NCI-H524 treated with DMSO at 0.1 percent for 48 hours (cell line): ENCODE data around the gene USP49.

ENCODE experiments used
- DNase-seq: peaks from one replicate; lab custom pipeline; 2025; lab: John Stamatoyannopoulos, UW

The USP49 gene

DNA sequence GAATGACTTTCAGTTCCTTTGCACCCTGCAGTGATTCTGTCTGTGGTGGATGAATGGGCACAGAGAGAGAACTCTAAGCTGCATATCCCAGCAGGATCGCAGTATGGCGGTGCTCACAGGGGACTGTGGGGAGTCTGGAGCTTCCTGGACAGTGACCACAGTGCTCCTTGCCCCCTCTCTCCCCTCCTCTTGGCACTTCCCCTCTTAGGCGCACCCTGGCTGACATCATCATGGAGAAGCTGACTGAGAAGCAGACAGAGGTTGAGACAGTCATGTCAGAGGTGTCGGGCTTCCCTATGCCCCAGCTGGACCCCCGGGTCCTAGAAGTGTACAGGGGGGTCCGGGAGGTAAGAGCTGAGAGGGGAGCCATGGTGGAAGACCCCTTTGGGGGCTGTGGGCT lies 34.7 kb upstream of the USP49 start:
- no peak for DNase-seq

DNA sequence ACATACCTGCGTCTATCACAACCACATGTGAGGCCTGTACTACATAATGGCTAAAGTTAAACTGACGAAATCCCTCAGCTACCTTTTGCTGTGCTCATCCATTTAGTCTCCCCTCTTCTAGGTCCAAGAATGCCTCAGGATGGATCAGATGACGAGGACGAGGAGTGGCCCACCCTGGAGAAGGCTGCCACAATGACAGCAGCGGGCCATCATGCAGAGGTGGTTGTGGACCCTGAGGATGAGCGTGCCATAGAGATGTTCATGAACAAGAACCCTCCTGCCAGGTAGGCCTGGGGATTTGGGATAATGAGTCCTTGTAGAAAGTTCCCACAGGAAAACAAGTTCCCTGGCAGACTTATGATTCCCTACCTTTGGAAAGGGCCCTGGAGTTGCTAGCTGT lies 32.1 kb upstream of the USP49 start:
- DNase-seq = no peak

DNA sequence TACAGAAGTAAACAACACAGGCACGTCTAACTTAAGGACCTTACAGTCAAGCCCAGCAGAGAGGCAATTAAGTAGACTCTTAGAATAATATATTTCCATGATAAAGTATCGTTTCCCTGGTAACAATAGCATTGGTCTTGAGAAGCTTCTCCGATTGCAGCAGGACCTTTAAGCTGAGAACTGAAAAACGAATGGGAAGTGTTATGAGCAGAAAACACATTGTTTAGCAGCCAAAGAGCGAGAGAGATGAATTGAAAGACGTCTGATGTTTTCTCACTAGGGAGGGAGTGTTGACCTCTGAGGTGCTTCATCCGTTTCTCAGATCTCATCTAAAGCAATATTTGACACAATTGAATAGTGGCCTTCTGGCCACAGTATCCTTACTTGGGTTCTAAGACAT lies 27.0 kb upstream of the USP49 start:
- no peak for DNase-seq

DNA sequence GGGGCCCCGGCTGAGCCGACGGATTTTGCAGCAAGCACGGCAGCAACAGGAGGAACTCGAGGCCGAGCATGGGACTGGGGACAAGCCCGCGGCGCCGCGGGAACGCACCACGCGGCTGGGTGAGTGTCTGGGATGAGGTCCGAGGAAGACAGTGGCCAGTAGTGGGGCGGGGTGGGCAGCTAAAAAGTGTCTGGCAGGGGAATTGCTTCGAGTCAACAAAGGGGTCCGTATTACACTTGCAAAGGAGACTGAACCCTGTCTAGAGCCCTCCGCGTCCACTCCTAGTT lies 26.5 kb upstream of the USP49 start:
- no peak for DNase-seq

DNA sequence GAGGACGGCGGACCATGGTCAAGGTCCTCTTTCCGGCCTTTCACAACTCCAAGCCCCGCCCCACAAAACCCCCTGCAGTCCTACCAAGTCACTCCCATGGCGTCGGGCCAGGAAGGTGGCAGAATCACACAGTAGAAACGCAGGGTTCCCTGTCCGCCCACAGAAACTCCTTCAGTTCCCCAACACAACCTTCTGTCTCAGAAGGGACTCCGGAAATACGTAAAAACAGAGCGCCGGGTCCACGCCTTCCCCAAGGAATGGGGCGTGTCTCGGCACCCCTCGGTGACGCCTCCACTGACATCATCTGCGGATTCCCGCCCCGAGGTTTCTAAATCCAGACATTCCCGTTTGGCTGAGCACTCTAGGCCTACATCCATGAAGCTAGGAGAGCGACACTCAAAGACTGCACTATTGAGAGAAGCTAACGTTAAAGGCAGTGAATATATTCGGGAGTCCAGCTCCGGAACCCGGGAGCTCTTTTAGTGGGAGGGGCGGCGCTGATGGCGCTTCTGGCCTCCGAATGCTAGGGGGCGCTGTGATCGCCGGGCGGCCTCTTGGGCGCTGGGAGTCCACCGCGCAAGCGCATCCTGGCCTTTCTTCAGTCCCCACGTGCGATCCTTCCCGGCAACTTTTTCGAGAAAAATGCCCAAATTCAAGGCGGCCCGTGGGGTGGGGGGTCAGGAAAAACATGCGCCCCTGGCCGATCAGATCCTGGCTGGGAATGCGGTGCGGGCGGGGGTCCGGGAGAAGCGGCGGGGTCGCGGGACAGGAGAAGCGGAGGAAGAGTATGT lies 25.9 kb upstream of the USP49 start, which contains the start of the genes BYSL and MED20:
TSS of gene BYSL (plus strand) at position 579 of the 791 bp plus-strand sequence. CDS start at position 643, 64 bp downstream.
TSS of gene MED20 (minus strand) at position 219 of the 791 bp plus-strand sequence. CDS start at position 98, 121 bp downstream.
- peak; percentile 59 for DNase-seq

DNA sequence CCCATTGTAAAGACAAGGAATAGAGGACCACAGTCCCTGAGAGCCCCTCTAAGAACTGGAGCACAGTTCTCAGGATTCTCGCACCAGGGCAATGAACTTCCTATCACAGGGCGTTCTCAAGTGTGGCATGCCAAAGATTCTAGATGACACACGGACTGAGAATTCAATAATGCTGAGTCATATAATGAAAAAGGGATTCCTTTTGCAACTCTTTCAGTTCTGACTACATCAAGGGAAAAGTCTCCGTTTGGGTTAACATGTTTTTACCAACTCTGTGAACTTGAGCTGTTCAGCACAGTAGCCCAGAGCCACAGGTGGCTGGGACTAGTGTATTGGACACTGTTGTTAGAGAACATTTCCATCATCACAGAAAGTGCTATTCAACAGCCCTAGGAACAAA lies 22.4 kb upstream of the USP49 start:
- DNase-seq = no peak

DNA sequence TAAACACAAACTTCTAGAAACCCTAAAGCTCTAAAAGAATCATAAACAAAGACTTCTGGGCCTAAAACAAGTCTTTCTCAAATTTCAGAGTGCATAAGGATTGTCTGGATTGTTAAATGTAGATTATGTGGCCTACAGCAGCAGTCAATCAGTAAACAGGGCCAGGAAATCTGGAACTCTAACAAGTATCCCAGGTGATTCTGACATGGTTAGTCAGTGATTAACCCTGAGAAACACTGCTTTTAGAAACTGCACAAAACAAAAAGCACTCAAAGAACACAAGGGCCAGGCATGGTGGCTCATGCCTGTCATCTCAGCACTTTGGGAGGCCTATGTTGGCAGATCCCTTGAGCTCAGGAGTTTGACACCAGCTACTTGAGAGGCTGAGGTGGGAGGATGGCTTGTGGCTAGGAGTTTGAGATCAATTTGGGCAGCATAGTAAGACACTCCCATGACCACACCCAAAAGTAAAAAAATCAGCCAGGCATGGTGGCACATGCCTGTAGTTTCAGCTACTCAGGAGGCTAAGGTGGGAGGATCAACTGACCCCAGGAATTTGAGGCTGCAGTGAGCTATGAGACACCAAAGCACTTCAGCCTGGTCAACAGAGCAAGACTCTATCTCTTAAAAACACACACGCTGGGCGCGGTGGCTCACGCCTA lies 19.8 kb upstream of the USP49 start:
- no peak for DNase-seq

DNA sequence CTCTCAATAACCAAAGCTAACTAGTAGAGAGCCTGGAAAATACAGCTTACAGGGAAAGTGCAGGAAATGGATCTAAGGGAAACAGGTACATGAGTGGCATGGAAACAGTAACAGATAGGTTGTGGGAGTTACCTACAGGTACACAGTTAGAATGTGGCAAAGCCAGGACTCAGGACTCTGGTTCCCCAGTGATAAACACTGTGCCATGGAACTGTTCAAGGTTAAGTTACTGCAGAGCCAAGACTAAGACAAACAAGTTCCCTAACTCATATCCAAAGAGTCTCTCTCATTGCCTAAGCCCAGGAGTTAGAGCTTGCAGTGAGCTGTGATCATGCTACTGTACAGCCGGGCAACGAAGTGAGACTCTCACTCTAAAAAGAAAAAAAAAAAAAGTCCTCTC lies 19.2 kb upstream of the USP49 start:
- no peak for DNase-seq

DNA sequence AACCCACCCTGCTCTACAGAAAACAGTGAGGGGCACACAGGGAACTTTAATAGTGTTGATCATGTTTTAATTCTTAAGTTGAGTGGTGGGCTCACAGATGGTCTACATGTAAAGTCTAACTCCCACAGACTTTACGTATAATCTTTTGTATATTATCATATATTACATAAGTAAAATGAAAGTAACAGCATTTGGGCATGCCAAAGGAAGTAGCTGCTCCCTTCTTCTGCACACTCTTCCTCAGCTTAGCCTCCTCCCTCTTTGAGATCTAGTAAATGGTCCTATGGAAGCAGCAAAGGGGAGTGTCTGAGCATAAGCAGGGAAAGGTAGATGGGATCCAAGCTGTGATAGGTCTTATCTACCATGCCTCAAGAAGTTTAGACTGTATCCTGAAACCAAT lies 14.6 kb upstream of the USP49 start:
- no peak for DNase-seq

DNA sequence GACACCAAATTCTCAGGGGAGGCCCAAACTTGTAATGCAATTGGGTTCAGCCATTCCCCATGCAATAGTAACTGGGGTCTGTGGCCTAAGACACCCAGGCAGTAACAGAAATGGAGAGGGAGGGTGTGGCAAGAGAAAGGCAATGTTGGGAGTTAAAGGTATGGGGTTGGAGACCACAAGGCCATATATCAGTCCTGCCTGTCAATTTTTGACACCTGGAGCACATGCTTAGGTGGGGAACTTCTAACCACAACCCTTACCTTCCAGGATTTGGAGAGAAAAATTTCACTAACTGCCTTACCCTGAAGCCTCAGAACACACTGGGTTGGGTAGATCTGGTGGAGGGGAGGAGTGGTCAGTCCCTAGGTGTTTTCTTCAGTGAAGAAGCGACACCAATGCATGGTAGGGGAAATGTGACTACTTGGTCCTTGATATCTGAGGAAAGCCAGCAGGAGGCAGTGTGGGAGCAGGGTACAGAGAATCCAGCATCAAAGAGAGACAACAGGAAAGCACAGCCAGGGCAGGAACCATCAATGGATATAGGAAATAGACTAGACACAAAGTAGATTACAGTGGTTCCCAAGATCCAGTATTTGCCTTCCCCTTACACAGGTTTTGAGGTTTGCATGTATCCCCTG lies 6.8 kb upstream of the USP49 start:
- DNase-seq = no peak

DNA sequence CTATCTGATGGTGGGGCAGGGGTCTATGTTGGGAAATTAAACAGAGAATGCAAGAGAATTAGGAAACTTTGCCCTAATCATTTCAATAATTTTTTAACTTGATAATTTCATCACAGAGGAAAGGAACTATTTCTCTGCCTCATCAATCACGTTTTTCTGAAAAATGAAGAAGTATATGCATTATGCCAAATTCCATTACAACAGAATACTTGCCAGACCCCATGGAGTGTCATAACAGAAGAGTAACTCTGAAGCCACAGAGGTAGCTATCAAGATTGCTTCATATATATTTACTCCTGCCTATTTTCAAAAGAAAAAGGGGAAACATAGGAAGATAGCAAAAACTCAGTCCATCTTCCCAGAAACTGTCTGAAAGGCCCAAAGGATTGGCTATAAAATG lies 5.7 kb upstream of the USP49 start:
- DNase-seq = no peak

DNA sequence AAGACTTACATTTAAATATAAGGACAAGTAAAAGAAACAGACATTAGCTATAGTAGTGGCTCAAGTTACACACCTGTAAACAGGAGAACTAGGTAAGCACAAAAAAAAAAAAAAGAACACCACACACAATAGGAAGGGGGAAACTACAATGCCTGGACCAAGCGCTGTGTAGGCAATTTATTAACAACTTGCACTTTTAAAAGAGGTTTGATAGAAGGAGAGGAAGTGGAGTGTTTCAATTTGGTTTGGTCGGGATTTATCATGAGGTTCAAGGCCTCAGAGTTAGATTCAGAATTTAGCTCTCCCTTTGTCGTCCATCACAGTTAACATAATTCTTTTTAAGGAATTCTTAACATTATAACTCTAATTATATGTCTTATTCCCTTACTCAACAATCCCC lies 1.1 kb upstream of the USP49 start:
- no peak for DNase-seq

DNA sequence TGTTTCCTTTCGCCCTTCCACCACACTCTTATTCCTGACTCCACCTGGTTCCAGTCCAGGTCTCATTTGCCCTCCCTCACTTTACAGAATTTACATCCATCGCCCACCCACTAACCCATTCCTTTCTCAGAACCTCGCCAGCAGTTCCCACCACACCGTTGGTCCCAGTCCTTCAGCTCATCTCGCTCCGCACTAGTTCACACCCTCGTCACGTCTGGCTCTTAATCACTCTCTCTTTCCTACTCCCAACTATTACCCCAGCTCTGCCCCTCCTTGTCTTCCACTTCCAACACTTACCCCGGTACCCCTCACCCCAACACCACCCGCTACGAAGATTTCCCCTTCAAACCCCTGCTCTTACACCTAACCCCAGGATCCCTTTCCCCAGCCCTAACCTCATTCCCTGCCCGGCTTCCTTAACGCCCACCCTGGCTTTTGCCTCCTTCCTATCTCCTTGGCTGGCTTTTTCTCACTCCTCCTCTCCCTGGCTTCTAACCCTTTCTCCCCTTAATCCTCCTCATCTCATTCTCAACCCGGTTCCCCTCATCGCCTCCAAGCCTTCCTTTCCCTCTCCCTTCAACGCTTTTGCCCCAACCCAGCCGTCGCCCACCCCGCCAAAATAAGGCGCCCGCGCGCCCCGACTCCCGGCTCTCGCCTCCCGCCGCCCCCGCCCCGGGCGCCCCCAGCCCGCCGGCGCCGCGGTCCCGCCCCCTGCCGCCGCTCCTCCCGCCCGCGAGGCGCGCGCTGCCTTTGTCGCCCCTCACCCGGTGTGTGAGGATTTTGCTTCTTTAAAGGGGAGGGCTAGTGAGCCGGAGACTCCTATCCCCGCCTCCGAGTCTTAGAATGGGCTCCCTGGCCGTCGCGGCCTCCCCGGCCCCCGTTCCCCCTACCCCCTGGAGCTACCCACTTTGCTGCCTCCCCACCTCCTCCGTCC lies 542 bp downstream of the USP49 start:
- DNase-seq = no peak

DNA sequence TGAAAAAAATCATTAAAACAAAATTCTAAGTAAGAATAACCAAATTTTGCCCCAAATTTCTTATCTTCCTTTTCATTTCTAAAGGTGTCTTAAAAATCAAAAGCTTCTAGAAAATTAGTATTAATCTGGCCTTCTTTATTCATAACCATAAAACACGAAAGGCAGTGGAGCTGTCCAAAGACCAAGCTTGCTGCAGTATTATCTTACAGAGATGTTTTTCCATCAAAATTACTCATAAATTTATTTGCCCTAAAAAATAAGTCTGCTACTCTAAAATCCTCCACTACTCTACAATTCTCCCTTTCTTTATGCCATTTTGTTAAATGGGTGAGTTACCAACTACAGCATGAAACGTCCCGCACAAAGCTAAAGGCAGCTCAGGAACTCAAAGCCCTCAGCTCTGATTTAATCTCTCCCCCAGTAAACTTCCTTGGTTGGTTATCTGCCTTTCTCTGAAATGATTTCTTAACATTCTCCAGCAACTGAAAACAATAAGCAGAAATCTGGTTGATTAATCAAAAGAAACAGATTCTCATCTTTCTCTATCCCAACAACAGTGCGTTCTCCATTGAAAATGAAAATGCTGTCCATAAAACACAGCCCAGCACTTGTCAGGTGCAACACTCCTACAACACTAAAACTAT lies 2.1 kb downstream of the USP49 start:
- DNase-seq = no peak

DNA sequence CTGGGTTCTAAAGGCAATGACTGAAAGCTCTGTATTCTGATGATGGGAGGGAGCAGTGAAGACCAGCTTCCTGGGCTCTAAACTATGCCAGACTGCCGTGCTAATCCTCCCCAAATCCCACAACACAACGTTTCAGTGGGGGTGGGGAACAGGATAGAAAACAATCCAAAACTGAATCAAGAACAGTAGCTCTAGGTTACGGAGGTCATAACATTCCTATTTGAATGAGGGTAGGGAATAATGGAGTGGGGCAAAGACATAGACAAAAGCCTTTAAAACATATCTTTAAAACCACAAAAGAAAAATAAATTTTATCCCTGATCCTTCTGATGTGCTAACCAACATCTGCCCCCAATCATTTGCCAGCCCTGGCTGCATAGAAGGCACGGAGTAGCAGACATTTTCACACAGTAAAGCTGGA lies 7.8 kb downstream of the USP49 start:
- peak; percentile 30 for DNase-seq

DNA sequence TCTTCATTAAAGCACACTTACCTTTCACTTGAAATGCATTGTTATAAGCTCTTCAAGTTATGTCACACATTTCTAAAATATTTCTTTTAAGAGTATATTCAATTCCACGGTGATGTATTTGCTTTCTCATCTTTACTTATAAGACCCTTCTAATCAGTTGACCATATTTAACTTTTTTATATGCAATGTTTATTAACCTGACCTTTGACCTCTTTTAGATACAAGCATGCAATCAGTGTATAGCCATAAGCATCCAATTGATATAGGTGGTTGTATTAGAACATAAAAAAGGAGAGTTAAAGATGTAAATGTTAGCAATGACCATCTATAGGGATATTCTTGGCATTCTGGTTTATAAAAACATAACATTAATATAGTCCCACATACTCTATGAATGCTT lies 9.2 kb downstream of the USP49 start:
- no peak for DNase-seq

DNA sequence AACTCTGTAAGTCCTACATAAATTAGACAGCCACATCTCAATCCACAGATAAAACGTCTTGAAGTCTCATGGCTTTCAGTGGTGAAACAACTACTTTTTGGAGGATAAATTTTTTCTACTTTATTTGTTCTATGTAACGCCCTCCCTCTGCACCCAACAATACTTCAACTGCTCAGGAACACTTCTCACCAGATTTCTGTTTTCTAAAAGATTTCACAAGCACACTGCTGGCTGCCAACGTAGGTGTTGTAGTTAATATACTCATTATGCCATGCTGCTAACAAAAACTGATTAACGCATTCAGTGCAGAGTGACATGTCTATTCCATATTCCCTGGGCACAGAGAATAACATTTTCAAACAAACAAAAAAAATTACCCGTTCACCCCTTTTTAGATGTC lies 10.2 kb downstream of the USP49 start:
- DNase-seq = no peak

DNA sequence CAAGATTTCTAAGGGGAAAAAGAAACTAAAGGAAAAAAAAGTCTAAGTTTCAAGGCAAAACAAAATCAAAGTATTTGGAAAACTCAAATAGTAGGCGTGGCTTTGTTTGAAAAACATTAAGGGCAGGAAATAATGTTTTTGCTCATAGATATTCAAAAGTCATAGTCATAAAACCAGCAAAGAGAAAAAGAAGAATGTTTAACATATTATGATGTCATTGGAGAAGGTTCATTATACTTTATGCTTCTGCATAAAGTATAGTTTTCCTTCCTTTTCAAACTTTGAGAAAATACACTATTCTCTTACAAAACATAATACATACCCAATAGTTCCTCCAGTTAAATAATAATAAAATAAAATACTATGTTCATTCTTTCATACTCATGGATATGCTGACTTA lies 13.7 kb downstream of the USP49 start:
- no peak for DNase-seq

DNA sequence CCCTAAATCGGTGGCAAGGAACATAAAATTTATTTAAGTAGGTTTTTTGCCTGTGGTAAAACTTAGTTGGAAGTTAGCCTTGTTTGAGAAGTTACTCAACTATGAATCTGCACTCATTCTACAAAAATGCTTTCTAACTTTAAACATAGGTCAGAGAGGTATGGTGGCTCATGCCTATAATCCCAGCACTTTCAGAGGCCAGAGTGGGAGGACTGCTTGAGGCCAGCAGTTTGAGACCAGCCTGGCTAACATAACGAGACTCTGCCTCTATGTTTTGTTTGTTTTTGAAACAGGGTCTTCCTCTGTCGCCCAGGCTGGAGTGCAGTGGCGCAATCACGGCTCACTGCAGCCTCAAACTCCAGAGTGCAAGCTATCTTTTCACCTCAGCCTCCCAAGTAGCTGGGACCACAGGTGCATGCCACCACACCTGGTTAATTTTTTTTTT lies 16.2 kb downstream of the USP49 start:
- DNase-seq = no peak

DNA sequence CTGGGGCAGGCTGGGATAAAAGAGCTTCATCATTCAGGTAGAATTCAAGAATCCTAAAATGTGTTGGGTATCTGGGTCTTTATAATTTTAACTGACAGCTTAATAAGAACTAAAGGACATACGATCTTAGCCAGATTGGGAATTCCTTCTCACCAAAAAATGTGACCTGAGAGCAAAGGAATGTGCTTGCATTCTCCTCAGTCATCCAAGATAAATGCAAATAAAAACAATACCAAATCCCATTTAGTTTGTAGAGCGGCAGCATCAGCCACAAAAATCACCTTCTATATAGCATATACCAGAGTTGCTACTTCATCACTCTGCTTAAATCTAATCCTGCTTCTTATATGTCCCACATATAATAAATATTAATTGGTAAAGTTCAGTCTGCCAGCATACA lies 16.9 kb downstream of the USP49 start:
- no peak for DNase-seq

DNA sequence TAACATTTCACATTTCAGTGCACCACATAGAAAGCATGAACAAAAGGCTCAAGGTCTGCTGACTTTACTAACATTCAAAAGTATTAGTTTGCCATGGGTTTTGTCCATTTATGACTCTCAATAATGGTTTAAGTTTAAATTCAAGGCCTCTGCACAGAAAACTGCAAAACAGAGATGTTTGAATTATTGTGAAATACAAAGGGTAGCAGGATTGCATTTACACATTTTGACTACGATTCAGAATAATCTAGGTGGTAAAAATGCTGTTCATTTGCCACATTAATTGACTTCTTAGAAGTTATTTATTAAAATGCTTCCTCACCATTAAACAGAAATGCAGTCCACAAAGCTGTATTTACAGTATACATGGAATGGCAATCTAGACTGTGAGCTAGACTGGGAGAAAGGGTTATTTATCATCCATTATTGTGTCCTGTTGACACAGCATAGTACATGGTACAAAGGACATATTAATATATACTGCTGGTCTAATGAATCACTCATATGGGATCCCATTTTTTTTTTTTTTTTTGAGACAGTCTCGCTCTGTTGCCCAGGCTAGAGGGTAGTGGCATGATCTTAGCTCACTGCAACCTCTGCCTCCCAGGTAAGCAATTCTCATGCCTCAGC lies 18.0 kb downstream of the USP49 start:
- DNase-seq = no peak
